Testis (tissue), 5 donors: ENCODE data around the gene UBE3C. TPM values are rescaled to one million over a fixed set of nuclear protein-coding genes. Genes with fewer than 3 reads are reported as not detected.

ENCODE experiments used
- DNase-seq: peaks from one replicate; pipeline ENCODE4 v3.0.0-alpha.2; 2019
- H3K27ac ChIP-seq, 2 donors: fragments of 200-600 bp; sonication (generic); one replicate each; pipeline ENCODE4 v1.5.1; 2019
- H3K27me3 ChIP-seq: fragments of 200-600 bp; sonication (generic); one replicate; pipeline ENCODE4 v1.5.1; 2019
- H3K36me3 ChIP-seq: fragments of 200-600 bp; sonication (generic); one replicate; pipeline ENCODE4 v1.5.1; 2017; ENCODE audit warnings: low read depth; ENCODE audit errors: missing control alignments
- H3K4me1 ChIP-seq: fragments of 200-600 bp; sonication (generic); one replicate; pipeline ENCODE4 v1.5.1; 2019
- H3K4me3 ChIP-seq, 2 donors: fragments of 200-600 bp; sonication (generic); one replicate each; pipeline ENCODE4 v1.5.1; 2017 to 2019
- H3K9me3 ChIP-seq: fragments of 200-600 bp; sonication (generic); one replicate; pipeline ENCODE4 v1.5.1; 2017
- POLR2A ChIP-seq: fragments of 450-650 bp; IDR thresholded peaks from one replicate; pipeline ENCODE4 v1.6.1; 2017; ENCODE audit warnings: antibody characterized with exemption, mild to moderate bottlenecking, moderate library complexity
- WGBS, 2 donors: methylation state at CpG; one replicate each; pipeline ENCODE4 v1.1.5; 2018; 5-methylcytosine and 5-hydroxymethylcytosine counted together
- intact Hi-C: fragments of 100-400 bp; cut with DNase I; formaldehyde crosslinking; loops from one replicate; pipeline ENCODE4 v1.15.1; 2023; ENCODE audit warnings: low total_unique reads
- long read RNA-seq, 2 donors: transcript quantifications; one replicate each; lab custom pipeline, GENCODE V29; 2026
- polyA plus RNA-seq: library from polyadenylated mRNA; stranded (reverse); fragments of 350-450 nt; fragmentation: Illumina TruSeq; extraction: RNeasy Lipid Tissue Mini Kit (QIAGEN cat#74804); gene quantifications from one replicate; pipeline ENCODE4 v1.2.3, GENCODE V29; 2014; ENCODE audit warnings: low read depth, low replicate concordance; ENCODE audit not compliant: insufficient read depth
- total RNA-seq, 2 donors: library from RNA; depleted of rRNA; stranded (reverse); fragments of >200 nt; gene quantifications; one replicate each; pipeline ENCODE4 v1.2.3, GENCODE V29; 2016
- TF ChIP-seq, protein P1 (sequence below), 3 experiments: fragments of 450-650 bp in 2 of 3; fragments of 200-600 bp in 1 of 3; sonication (generic) in 1 of 3; IDR thresholded peaks; one replicate each; pipeline ENCODE4 v1.5.1; 2016 to 2019; ENCODE audit warnings: antibody characterized with exemption in 3 of 3, mild to moderate bottlenecking in 2 of 3, moderate library complexity in 1 of 3

The UBE3C gene
- total RNA-seq (10 to 100 TPM; 86.0 to 95.9 TPM), polyA plus RNA-seq (69.4 TPM)
- long read RNA-seq, donor 1, full-length matches to known transcripts: 3 of 3 reads
- long read RNA-seq, donor 1, partial matches to known transcripts: 0 of 3 reads
- long read RNA-seq, donor 1, other reads (novel, unspliced or antisense): 0 of 3 reads
- long read RNA-seq, donor 2, full-length matches to known transcripts: 3 of 21 reads
- long read RNA-seq, donor 2, partial matches to known transcripts: 18 of 21 reads
- long read RNA-seq, donor 2, other reads (novel, unspliced or antisense): 0 of 21 reads

DNA sequence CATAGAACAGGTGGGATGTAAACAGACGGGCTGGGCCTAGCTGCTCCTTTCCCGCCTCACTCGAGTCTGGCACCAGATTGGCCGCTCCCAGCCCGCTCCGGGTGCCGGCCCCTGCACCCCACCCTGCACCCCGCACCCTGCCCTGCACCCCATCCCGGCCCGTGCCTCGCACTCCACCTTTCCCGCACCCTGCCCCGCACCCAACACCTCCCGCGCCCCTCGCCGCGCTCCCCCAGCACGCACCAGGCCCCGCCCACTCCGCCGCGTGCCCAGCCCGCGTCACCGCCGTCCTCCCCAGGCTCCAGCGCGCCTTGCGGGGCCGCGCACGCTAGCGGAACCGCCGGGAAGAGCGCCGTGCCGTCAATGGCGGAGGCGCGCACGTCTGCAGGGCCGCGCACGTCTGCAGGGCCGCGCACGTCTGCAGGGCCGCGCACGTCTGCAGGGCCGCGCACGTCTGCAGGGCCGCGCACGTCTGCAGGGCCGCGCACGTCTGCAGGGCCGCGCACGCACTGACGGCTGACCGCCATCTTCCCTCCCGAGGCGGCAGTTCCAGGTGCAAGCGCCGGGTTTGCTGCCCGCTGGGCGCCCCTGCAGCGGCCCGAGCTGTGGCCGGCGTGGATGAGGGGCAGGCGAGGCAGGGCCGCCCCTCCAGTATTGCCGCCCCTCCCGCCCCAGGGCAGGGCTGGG lies at the start of gene UBE3C:
Gene UBE3C, plus strand, starts transcription at position 503 of the 687 bp plus-strand sequence. CDS start 347 bp downstream, outside the sequence.
- intact Hi-C loops: no loop called here

DNA sequence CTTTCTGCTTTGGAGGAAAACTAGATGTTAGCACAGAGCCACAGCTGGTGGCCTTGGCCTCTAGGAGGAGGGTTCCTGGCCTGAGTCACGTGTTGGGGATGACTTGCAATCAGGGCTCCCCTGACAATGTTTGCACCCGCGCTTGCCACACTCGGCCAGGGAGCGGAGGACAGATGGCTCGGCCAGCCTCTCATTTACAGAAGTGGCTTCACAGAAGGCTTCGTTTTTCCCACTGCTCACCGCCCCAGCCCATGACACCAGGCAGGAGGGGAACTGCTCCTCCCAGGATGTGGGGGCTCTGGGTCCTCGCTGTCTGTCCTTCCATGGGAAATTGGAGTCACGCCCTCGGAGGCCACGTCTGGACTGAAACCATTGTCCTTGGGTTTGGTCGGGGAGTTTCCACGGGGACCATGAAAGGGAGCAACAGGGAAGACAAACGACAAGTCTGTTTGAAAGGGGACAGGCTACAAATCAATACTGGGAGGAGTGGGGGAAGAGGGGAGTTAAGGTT lies 49.6 kb upstream of the UBE3C start:
- no peaks in the 10 kb centered on the region for H3K36me3 ChIP-seq
- TF ChIP-seq POLR2A: no peak
- TF ChIP-seq, protein P1, sequence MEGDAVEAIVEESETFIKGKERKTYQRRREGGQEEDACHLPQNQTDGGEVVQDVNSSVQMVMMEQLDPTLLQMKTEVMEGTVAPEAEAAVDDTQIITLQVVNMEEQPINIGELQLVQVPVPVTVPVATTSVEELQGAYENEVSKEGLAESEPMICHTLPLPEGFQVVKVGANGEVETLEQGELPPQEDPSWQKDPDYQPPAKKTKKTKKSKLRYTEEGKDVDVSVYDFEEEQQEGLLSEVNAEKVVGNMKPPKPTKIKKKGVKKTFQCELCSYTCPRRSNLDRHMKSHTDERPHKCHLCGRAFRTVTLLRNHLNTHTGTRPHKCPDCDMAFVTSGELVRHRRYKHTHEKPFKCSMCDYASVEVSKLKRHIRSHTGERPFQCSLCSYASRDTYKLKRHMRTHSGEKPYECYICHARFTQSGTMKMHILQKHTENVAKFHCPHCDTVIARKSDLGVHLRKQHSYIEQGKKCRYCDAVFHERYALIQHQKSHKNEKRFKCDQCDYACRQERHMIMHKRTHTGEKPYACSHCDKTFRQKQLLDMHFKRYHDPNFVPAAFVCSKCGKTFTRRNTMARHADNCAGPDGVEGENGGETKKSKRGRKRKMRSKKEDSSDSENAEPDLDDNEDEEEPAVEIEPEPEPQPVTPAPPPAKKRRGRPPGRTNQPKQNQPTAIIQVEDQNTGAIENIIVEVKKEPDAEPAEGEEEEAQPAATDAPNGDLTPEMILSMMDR (IDR thresholded peaks at IDR 0.05): no peak
- H3K27ac ChIP-seq: no peak overlapping the region
- no peaks in the 10 kb centered on the region for H3K27me3 ChIP-seq
- no peaks in the 10 kb centered on the region for H3K4me1 ChIP-seq
- no peak for DNase-seq
- no peaks in the 10 kb centered on the region for H3K9me3 ChIP-seq
- WGBS, 2 donors: 36 to 44% methylated on average over 15 of the region's 15 CpGs
- intact Hi-C loops: no loop called here
- H3K4me3 ChIP-seq: no peak overlapping the region

More for the DNA sequence above, at the start of gene UBE3C:
- 0% methylated on average over 6 to 54 of the region's 80 CpGs for WGBS, 2 donors
- DNase-seq: peak; percentile 93
- Histone ChIP-seq H3K4me1 (peaks cover 18% of the 10 kb centered on the region), H3K9me3 (no peaks in the 10 kb centered on the region), H3K36me3 (no peaks in the 10 kb centered on the region), H3K27ac (peak within 1 kb of the TSS; percentile 90 to 97), H3K27me3 (no peaks in the 10 kb centered on the region), H3K4me3 (peak within 1 kb of the TSS; percentile 74 to 85)
- peak; percentile 20 for TF ChIP-seq POLR2A
- TF ChIP-seq, protein P1 (IDR thresholded peaks at IDR 0.05): no peak

DNA sequence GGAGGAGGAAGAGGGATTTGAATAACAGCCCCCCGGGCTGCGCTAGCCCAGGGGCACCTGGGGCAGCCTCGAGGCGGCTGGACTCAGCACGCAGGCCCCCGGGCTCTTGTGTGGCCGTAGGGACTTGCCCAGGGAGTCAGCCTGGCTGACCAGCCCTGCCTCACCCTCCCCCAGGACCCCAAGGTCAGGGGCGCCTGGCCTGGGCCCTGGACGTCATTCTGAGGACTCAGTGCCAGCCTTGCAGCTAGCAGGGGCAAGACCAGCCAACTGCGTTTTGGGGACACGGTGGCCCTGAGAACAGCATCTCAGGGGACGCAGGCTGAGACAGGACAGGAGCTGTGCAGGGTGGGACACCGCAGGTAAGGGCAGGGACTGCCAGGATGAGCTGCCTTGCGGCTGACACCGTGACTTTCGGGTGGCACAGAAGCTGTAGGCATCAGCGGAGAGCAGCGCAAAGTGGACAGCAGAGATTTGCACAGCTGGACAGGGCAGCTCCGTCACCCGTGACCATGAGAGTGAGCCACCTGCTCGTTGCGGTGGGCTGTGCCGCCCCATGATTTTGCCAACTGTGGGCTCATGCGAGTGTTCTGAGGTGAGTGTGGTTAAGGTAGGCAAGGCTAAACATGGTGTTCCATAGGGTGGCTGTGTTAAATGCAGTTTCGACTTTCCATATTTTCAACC lies 48.1 kb upstream of the UBE3C start:
- Histone ChIP-seq H3K36me3 (no peaks in the 10 kb centered on the region), H3K9me3 (no peaks in the 10 kb centered on the region), H3K4me3 (no peak overlapping the region), H3K27ac (no peak overlapping the region), H3K4me1 (no peaks in the 10 kb centered on the region), H3K27me3 (no peaks in the 10 kb centered on the region)
- intact Hi-C loops: no loop called here
- no peak for TF ChIP-seq POLR2A
- TF ChIP-seq, protein P1 (IDR thresholded peaks at IDR 0.05): no peak
- DNase-seq: no peak
- WGBS, 2 donors: 59 to 81% methylated on average over 2 to 25 of the region's 25 CpGs

DNA sequence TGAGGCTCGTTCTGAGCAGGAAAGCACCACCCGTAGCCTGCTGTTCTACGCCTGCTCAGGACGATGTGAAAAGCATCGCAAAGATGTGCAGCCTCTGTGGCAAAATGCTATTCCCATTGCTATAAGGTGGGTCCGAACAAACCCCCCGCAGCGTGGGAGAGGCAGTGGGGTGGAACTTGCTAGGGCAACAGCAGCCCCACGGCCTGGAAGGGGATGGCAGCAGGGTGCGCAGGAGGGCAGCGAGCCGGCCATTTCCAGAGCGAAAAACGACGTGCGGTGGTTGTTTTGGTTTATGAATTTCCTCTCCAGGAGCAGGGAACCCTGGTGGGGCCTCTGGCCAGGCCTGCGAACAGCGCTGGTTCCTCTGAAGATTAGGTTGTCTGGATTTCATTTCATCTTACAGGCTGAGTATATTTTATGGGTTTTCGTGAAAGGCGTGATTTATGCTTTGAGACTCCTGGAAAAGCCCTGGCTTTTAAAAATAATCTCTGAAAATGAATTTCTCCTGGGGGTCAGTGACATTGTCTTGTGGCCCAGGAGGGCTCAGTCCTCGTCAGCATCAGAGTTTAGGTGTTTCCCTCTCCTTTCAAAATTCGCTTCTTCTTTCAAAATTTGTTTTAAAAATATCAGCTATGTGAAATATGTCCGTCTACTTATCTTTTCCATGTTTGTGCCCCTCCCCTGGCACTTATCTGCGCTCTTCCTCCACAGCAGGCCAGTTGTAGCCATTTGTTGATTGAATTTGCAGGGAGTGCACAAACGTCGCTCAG lies 42.3 kb upstream of the UBE3C start:
- H3K27ac ChIP-seq: no peak overlapping the region
- H3K9me3 ChIP-seq: no peaks in the 10 kb centered on the region
- no peak for DNase-seq
- intact Hi-C loops: no loop called here
- H3K36me3 ChIP-seq: no peaks in the 10 kb centered on the region
- no peak overlapping the region for H3K4me3 ChIP-seq
- TF ChIP-seq, protein P1 (IDR thresholded peaks at IDR 0.05): no peak
- no peak for TF ChIP-seq POLR2A
- 40 to 42% methylated on average over 15 to 26 of the region's 26 CpGs for WGBS, 2 donors
- H3K4me1 ChIP-seq: no peaks in the 10 kb centered on the region
- no peaks in the 10 kb centered on the region for H3K27me3 ChIP-seq
